A549 (cell line): ENCODE results near the gene NDRG4. TPM values are rescaled to one million over a fixed set of nuclear protein-coding genes. Genes with fewer than 3 reads are reported as not detected.

Source experiments
- ATAC-seq, 2 experiments: fragments of 200-7000 bp in 1 of 2; fragments of >200 bp in 1 of 2; cut with Nextera tagmentation in 1 of 2; cut with Tn5 transposase in 1 of 2; 3 replicates each; pipeline versions ENCODE4 v1.8.0 to v1.9.1; 2018 to 2020; ENCODE audit warnings: mild to moderate bottlenecking in 1 of 2, moderate library complexity in 1 of 2
- CTCF ChIA-PET: fragments of 300-600 bp; sonication (Branson Sonifier 250); formaldehyde crosslinking; extraction: SDS; loops from one replicate; lab custom pipeline; 2021; ENCODE audit warnings: antibody characterized with exemption, inconsistent platforms; lab: Yijun Ruan, JAX
- POLR2A ChIA-PET: fragments of 350-600 bp; formaldehyde crosslinking; extraction: SDS; loops from one replicate; lab custom pipeline; 2021; ENCODE audit warnings: antibody characterized with exemption, inconsistent platforms; lab: Yijun Ruan, JAX
- DNase-seq, 2 experiments: peaks; one replicate each; pipeline versions ENCODE4 v3.0.0 to v3.0.0-alpha.2; 2011 to 2016; ENCODE audit warnings: low read depth in 1 of 2, low spot score in 1 of 2
- FAIRE-seq: peaks from 2 replicates; lab custom pipeline; 2011; peaks lifted over from hg19 to GRCh38; lab: Jason Lieb, UNC
- H3K27ac ChIP-seq, 2 experiments: fragments of >200 bp; sonication (Bioruptor Twin); formaldehyde crosslinking; 3 replicates each; pipeline ENCODE4 v1.5.1; 2016 to 2017
- H3K4me1 ChIP-seq: fragments of >200 bp; sonication (Bioruptor Twin); formaldehyde crosslinking; 3 replicates; pipeline ENCODE4 v1.6.1; 2016
- H3K4me2 ChIP-seq: fragments of >200 bp; sonication (Bioruptor Twin); formaldehyde crosslinking; 3 replicates; pipeline ENCODE4 v1.6.1; 2016
- H3K4me3 ChIP-seq: fragments of >200 bp; sonication (Bioruptor Twin); formaldehyde crosslinking; 3 replicates; pipeline ENCODE4 v1.5.1; 2016
- H3K9me3 ChIP-seq: fragments of >200 bp; sonication (Bioruptor Twin); formaldehyde crosslinking; 3 replicates; pipeline ENCODE4 v1.6.1; 2016
- BHLHE40 ChIP-seq: IDR thresholded peaks from 2 replicates; pipeline ENCODE4 v1.6.1; 2012; ENCODE audit warnings: low read depth, low read length, inconsistent platforms
- CBX8 ChIP-seq: fragments of 200-600 bp; sonication (generic); IDR thresholded peaks from 2 replicates; pipeline ENCODE4 v1.6.1; 2016
- CEBPB ChIP-seq, 2 experiments: fragments of >200 bp in 1 of 2; sonication (Bioruptor Twin) in 1 of 2; formaldehyde crosslinking in 1 of 2; IDR thresholded peaks; 2 replicates each; pipeline ENCODE4 v1.6.1; 2012 to 2016
- CHD2 ChIP-seq: fragments of 150-350 bp; IDR thresholded peaks from 2 replicates; pipeline ENCODE4 v1.6.1; 2014; ENCODE audit warnings: low read length; ENCODE audit not compliant: partially characterized antibody
- EHF ChIP-seq: fragments of 250-450 bp; sonication (Bioruptor Pico); IDR thresholded peaks from 2 replicates; pipeline ENCODE4 v1.5.0; 2020; ENCODE audit warnings: mild to moderate bottlenecking
- ESRRA ChIP-seq: fragments of 150-350 bp; IDR thresholded peaks from 2 replicates; pipeline ENCODE4 v1.6.1; 2014; ENCODE audit warnings: mild to moderate bottlenecking, low read length, borderline replicate concordance
- FOSL2 ChIP-seq, 2 experiments: fragments of 450-650 bp in 1 of 2; fragments of >200 bp in 1 of 2; sonication (Bioruptor Twin) in 1 of 2; formaldehyde crosslinking; IDR thresholded peaks; 2 replicates each; pipeline versions ENCODE4 v1.5.0 to v1.6.1; 2016 to 2020; ENCODE audit warnings: mild to moderate bottlenecking in 1 of 2, moderate library complexity in 1 of 2
- HDAC2 ChIP-seq: fragments of 200-600 bp; sonication (generic); IDR thresholded peaks from 2 replicates; pipeline ENCODE4 v1.6.1; 2016
- HEYL ChIP-seq: fragments of 250-450 bp; sonication (Bioruptor Pico); IDR thresholded peaks from 2 replicates; pipeline ENCODE4 v1.8.0; 2021; ENCODE audit warnings: mild to moderate bottlenecking, moderate library complexity
- HOXA7 ChIP-seq: fragments of 250-450 bp; sonication (Bioruptor Pico); IDR thresholded peaks from 2 replicates; pipeline ENCODE4 v1.5.0; 2020; ENCODE audit warnings: mild to moderate bottlenecking, moderate library complexity
- JUNB ChIP-seq: fragments of >200 bp; sonication (Bioruptor Twin); formaldehyde crosslinking; IDR thresholded peaks from 2 replicates; pipeline ENCODE4 v1.6.1; 2016
- MAX ChIP-seq: IDR thresholded peaks from 2 replicates; pipeline ENCODE4 v1.6.1; 2012
- MAZ ChIP-seq: fragments of 150-350 bp; IDR thresholded peaks from 2 replicates; pipeline ENCODE4 v1.6.1; 2014; ENCODE audit warnings: antibody characterized with exemption, low read depth, low read length, borderline replicate concordance
- NR3C1 ChIP-seq: fragments of >200 bp; sonication (Bioruptor Twin); formaldehyde crosslinking; IDR thresholded peaks from 3 replicates; pipeline ENCODE4 v1.6.1; 2017
- POLR2A ChIP-seq: IDR thresholded peaks from 2 replicates; pipeline ENCODE4 v1.6.1; 2012; ENCODE audit warnings: mild to moderate bottlenecking, low read length
- POLR2AphosphoS2 ChIP-seq: conservative IDR thresholded peaks from 2 replicates; pipeline ENCODE4 v1.6.1; 2012; ENCODE audit warnings: low read length, improper control_type of control experiment, inconsistent platforms
- RCOR1 ChIP-seq: fragments of 150-350 bp; IDR thresholded peaks from 2 replicates; pipeline ENCODE4 v1.6.1; 2014; ENCODE audit warnings: antibody characterized with exemption, low read length, low read depth
- SREBF2 ChIP-seq: fragments of 450-650 bp; IDR thresholded peaks from 2 replicates; pipeline ENCODE4 v1.6.1; 2014; ENCODE audit warnings: mild to moderate bottlenecking, moderate library complexity
- TFCP2L1 ChIP-seq: fragments of 250-450 bp; sonication (Bioruptor Pico); IDR thresholded peaks from 2 replicates; pipeline ENCODE4 v1.5.0; 2021; ENCODE audit warnings: mild to moderate bottlenecking
- ZC3H11A ChIP-seq: fragments of 450-650 bp; IDR thresholded peaks from 2 replicates; pipeline ENCODE4 v1.6.1; 2014; ENCODE audit warnings: antibody characterized with exemption, mild to moderate bottlenecking
- WGBS: methylation state at CpG from one replicate; pipeline ENCODE4 v1.1.6; 2017; ENCODE audit errors: missing lambda C conversion rate; 5-methylcytosine and 5-hydroxymethylcytosine counted together
- polyA plus RNA-seq, 4 experiments: library from polyadenylated mRNA; depleted of rRNA in 3 of 4; stranded (reverse); fragments of >200 nt; fragmentation: RNase III in 1 of 4; extraction: RNeasy Plus Mini Kit Qiagen cat#74134 plus additional on column Dnase treatment in 1 of 4; gene quantifications; 2 replicates in 3 of 4; 3 replicates in 1 of 4; pipeline ENCODE4 v1.2.3, GENCODE V29; 2011 to 2017
- TF ChIP-seq, protein P1 (sequence below): fragments of >200 bp; sonication (Bioruptor Twin); formaldehyde crosslinking; IDR thresholded peaks from 2 replicates; pipeline ENCODE4 v1.6.1; 2016
- TF ChIP-seq, protein P2 (sequence below): fragments of >200 bp; sonication (Bioruptor Twin); formaldehyde crosslinking; IDR thresholded peaks from 3 replicates; pipeline ENCODE4 v1.5.1; 2016
- TF ChIP-seq, protein P3 (sequence below): fragments of 200-600 bp; sonication (generic); IDR thresholded peaks from 2 replicates; pipeline ENCODE4 v1.6.1; 2016; ENCODE audit warnings: antibody characterized with exemption, mild to moderate bottlenecking, moderate library complexity
- TF ChIP-seq, protein P4 (sequence below): IDR thresholded peaks from 2 replicates; pipeline ENCODE4 v1.6.1; 2012
- TF ChIP-seq, protein P5 (sequence below): IDR thresholded peaks from 2 replicates; pipeline ENCODE4 v1.6.1; 2012; ENCODE audit warnings: low read depth, borderline replicate concordance

The NDRG4 gene
- polyA plus RNA-seq, 2 of the 4 experiments (the other 2 are of a cell fraction) = 8.1 to 21.3 TPM

DNA sequence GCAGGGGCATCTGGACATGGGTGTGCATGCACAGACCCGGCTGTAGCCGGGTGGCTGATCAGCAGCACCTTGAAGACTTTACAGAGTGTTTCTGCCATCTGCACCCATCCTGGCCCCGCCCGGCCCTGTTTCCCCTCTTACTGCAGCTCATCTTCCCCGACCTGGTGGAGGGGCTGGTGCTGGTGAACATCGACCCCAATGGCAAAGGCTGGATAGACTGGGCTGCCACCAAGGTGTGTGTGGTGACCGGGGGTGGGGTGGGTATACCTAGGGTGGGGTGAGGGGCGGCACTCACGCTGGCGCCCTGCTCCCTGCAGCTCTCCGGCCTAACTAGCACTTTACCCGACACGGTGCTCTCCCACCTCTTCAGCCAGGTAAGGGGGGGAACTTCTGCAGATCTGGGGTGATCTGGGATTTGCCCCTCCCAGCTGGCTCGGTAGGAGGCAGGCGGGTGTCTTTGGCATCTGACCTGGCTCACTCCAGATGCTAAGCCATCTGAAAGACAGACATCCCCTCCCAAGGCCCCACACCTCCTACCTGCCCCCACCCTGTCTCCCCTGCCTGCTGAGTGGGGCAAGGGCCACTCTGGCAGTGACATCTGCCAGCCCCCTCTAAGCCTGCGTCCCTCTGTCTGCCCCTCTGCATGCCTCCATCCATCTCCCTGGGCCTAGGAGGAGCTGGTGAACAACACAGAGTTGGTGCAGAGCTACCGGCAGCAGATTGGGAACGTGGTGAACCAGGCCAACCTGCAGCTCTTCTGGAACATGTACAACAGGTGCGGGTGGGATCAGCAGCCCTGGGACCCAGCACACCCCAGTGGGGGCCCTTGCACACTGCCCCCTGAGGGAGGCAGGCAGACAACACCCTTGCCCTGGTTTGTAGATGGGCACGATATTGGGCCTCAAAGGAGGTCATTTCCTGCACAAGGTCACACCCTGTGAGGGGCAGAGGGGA lies 6.6 kb downstream of the NDRG4 start:
- H3K9me3 ChIP-seq = no peaks in the 10 kb centered on the region
- no peak for FAIRE-seq
- no peaks in the 10 kb centered on the region for H3K4me1 ChIP-seq
- H3K27ac ChIP-seq = no peak overlapping the region
- no peak overlapping the region for H3K4me3 ChIP-seq
- ATAC-seq = peak in 1 of 2 experiments; percentile 6; a peak in 1 of 6 replicates
- TF ChIP-seq RCOR1 = no peak
- TF ChIP-seq, protein P1, sequence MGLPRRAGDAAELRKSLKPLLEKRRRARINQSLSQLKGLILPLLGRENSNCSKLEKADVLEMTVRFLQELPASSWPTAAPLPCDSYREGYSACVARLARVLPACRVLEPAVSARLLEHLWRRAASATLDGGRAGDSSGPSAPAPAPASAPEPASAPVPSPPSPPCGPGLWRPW = no peak
- no peak for TF ChIP-seq CBX8
- TF ChIP-seq, protein P2, sequence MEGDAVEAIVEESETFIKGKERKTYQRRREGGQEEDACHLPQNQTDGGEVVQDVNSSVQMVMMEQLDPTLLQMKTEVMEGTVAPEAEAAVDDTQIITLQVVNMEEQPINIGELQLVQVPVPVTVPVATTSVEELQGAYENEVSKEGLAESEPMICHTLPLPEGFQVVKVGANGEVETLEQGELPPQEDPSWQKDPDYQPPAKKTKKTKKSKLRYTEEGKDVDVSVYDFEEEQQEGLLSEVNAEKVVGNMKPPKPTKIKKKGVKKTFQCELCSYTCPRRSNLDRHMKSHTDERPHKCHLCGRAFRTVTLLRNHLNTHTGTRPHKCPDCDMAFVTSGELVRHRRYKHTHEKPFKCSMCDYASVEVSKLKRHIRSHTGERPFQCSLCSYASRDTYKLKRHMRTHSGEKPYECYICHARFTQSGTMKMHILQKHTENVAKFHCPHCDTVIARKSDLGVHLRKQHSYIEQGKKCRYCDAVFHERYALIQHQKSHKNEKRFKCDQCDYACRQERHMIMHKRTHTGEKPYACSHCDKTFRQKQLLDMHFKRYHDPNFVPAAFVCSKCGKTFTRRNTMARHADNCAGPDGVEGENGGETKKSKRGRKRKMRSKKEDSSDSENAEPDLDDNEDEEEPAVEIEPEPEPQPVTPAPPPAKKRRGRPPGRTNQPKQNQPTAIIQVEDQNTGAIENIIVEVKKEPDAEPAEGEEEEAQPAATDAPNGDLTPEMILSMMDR = no peak
- no peak for TF ChIP-seq BHLHE40
- no peak for TF ChIP-seq MAX
- TF ChIP-seq HOXA7 (CRISPR knock-in tag) = no peak
- TF ChIP-seq FOSL2 (IDR thresholded peaks at IDR 0.05) = no peak
- no peak for TF ChIP-seq FOSL2 (CRISPR knock-in tag; IDR thresholded peaks at IDR 0.05)
- no peak for TF ChIP-seq EHF
- TF ChIP-seq JUNB = no peak
- TF ChIP-seq NR3C1 = no peak
- TF ChIP-seq TFCP2L1 (CRISPR knock-in tag) = no peak
- TF ChIP-seq ZC3H11A = no peak
- TF ChIP-seq SREBF2 = no peak
- TF ChIP-seq, protein P3, sequence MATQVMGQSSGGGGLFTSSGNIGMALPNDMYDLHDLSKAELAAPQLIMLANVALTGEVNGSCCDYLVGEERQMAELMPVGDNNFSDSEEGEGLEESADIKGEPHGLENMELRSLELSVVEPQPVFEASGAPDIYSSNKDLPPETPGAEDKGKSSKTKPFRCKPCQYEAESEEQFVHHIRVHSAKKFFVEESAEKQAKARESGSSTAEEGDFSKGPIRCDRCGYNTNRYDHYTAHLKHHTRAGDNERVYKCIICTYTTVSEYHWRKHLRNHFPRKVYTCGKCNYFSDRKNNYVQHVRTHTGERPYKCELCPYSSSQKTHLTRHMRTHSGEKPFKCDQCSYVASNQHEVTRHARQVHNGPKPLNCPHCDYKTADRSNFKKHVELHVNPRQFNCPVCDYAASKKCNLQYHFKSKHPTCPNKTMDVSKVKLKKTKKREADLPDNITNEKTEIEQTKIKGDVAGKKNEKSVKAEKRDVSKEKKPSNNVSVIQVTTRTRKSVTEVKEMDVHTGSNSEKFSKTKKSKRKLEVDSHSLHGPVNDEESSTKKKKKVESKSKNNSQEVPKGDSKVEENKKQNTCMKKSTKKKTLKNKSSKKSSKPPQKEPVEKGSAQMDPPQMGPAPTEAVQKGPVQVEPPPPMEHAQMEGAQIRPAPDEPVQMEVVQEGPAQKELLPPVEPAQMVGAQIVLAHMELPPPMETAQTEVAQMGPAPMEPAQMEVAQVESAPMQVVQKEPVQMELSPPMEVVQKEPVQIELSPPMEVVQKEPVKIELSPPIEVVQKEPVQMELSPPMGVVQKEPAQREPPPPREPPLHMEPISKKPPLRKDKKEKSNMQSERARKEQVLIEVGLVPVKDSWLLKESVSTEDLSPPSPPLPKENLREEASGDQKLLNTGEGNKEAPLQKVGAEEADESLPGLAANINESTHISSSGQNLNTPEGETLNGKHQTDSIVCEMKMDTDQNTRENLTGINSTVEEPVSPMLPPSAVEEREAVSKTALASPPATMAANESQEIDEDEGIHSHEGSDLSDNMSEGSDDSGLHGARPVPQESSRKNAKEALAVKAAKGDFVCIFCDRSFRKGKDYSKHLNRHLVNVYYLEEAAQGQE = no peak
- TF ChIP-seq CEBPB (IDR thresholded peaks at IDR 0.05) = no peak
- TF ChIP-seq HDAC2 = no peak
- TF ChIP-seq POLR2AphosphoS2 = no peak
- H3K4me2 ChIP-seq = no peak overlapping the region
- WGBS = 79% methylated on average over 15 of the region's 20 CpGs
- no peak for DNase-seq
- ChIA-PET CTCF (interaction anchor here (1.5 to 2.1 kb wide), 2 partner anchors 169 to 250 kb away, joined by 5 to 13 read pairs; no protein-coding TSS in a partner anchor), POLR2A (no interaction called here)

GRCh38 chr16:58507195-58507962 lies 7.4 kb downstream of the NDRG4 start:
- H3K27ac ChIP-seq = no peak overlapping the region
- DNase-seq (no peak), FAIRE-seq (no peak), ATAC-seq (no peak)
- no peaks in the 10 kb centered on the region for H3K4me1 ChIP-seq
- POLR2A ChIA-PET = no interaction called here
- WGBS = 65% methylated on average over 14 of the region's 15 CpGs
- H3K4me3 ChIP-seq = no peak overlapping the region
- CTCF ChIA-PET = interaction anchor here (2.1 to 7.4 kb wide), 2 partner anchors 154 to 170 kb away, joined by 13 to 110 read pairs; no protein-coding TSS in a partner anchor
- H3K9me3 ChIP-seq = no peaks in the 10 kb centered on the region
- H3K4me2 ChIP-seq = no peak overlapping the region
- TF ChIP-seq, protein P4, sequence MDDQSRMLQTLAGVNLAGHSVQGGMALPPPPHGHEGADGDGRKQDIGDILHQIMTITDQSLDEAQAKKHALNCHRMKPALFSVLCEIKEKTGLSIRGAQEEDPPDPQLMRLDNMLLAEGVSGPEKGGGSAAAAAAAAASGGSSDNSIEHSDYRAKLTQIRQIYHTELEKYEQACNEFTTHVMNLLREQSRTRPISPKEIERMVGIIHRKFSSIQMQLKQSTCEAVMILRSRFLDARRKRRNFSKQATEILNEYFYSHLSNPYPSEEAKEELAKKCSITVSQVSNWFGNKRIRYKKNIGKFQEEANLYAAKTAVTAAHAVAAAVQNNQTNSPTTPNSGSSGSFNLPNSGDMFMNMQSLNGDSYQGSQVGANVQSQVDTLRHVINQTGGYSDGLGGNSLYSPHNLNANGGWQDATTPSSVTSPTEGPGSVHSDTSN = no peak
- TF ChIP-seq, protein P2 = no peak
- TF ChIP-seq, protein P5, sequence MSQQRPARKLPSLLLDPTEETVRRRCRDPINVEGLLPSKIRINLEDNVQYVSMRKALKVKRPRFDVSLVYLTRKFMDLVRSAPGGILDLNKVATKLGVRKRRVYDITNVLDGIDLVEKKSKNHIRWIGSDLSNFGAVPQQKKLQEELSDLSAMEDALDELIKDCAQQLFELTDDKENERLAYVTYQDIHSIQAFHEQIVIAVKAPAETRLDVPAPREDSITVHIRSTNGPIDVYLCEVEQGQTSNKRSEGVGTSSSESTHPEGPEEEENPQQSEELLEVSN = no peak
- TF ChIP-seq POLR2A = no peak
- no peak for TF ChIP-seq HEYL
- no peak for TF ChIP-seq CHD2
- TF ChIP-seq, protein P1 = no peak
- no peak for TF ChIP-seq ESRRA
- TF ChIP-seq MAZ = no peak
- no peak for TF ChIP-seq POLR2AphosphoS2
